Right lobe of liver (tissue), 6 donors: ENCODE measurements around the gene TPBGL. TPM values are rescaled to one million over a fixed set of nuclear protein-coding genes. Genes with fewer than 3 reads are reported as not detected.
A peak's percentile ranks its signal among the peaks of the same experiment; 100 is the strongest.

ENCODE experiments used
- ATAC-seq, 4 donors: fragments of 200-7000 bp; cut with Tn5 transposase; one replicate each; pipeline ENCODE4 v1.9.1; 2020; ENCODE audit warnings: mild to moderate bottlenecking in 4 of 4, moderate library complexity in 4 of 4
- DNase-seq, 3 donors: peaks; one replicate each; pipeline ENCODE4 v3.0.0-alpha.2; 2020
- H3K27ac ChIP-seq, 3 donors: fragments of 200-600 bp; one replicate each; pipeline ENCODE4 v1.8.0; 2022
- H3K27me3 ChIP-seq, 2 donors: fragments of 200-600 bp; one replicate each; pipeline ENCODE4 v1.8.0; 2022
- H3K36me3 ChIP-seq, 4 donors: fragments of 200-600 bp; sonication (generic) in 1 of 4; one replicate each; pipeline versions ENCODE4 v1.5.1 to v1.8.0; 2017 to 2022; ENCODE audit warnings: control low read depth in 1 of 4
- H3K4me1 ChIP-seq, 4 donors: fragments of 200-600 bp; sonication (generic) in 1 of 4; one replicate each; pipeline versions ENCODE4 v1.5.1 to v1.8.0; 2017 to 2022; ENCODE audit warnings: control low read depth in 1 of 4
- H3K4me3 ChIP-seq, 3 donors: fragments of 200-600 bp; one replicate each; pipeline ENCODE4 v1.8.0; 2022
- H3K9me3 ChIP-seq, 4 donors: fragments of 200-600 bp; sonication (generic) in 1 of 4; one replicate each; pipeline versions ENCODE4 v1.5.1 to v1.8.0; 2017 to 2022; ENCODE audit warnings: control low read depth in 1 of 4
- CTCF ChIP-seq, 4 donors: fragments of 200-600 bp in 3 of 4; fragments of 450-650 bp in 1 of 4; IDR thresholded peaks; one replicate each; pipeline versions ENCODE4 v1.5.1 to v1.8.0; 2016 to 2022; ENCODE audit warnings: antibody characterized with exemption in 4 of 4, mild to moderate bottlenecking in 2 of 4
- POLR2A ChIP-seq: fragments of 450-650 bp; IDR thresholded peaks from one replicate; pipeline ENCODE4 v1.6.1; 2017; ENCODE audit warnings: antibody characterized with exemption, mild to moderate bottlenecking
- WGBS: methylation state at CpG from one replicate; pipeline ENCODE4 v1.1.6; 2018; ENCODE audit warnings: low coverage, low lambda C conversion rate; ENCODE audit not compliant: insufficient coverage; ENCODE audit errors: missing lambda C conversion rate; 5-methylcytosine and 5-hydroxymethylcytosine counted together
- intact Hi-C, 2 donors: fragments of 100-400 bp; cut with DNase I; formaldehyde crosslinking; loops; one replicate each; pipeline versions ENCODE4 v1.11.2 to v1.14.1; 2022
- total RNA-seq, 6 experiments: library from RNA; depleted of rRNA in 2 of 6; stranded (reverse); fragments of >200 nt in 2 of 6; fragmentation: NEBNext Ultra II Directional in 3 of 6; extraction: Animal tissue kit (Norgen Biotek cat#: 25700) in 3 of 6; gene quantifications; one replicate each; pipeline versions ENCODE4 v1.1.0 to v1.2.4, GENCODE V29; 2016 to 2023
- donor health status: DM: no; HTN: yes; CAD: no.
- donor health status: DM: no; HTN: no; CAD: no.
- donor health status: DM: no; HTN: no; CAD: no.
- donor health status: DM: no; HTN: yes; CAD: no.
- donor health status: DM: no; HTN: yes; CAD: no.

The TPBGL gene
- total RNA-seq, 6 experiments from 2014 or later, result not detected

GRCh38 chr11:75239531-75240290 lies 863 bp upstream of the TPBGL start:
- no peak for ATAC-seq
- Histone ChIP-seq H3K27ac (no peak overlapping the region), H3K4me3 (no peak overlapping the region), H3K36me3 (no peaks in the 10 kb centered on the region), H3K4me1 (peaks cover 0 to 11% (median 0%) of the 10 kb centered on the region in 4 donors), H3K27me3 (peaks cover 0 to 12% of the 10 kb centered on the region in 2 donors), H3K9me3 (no peaks in the 10 kb centered on the region)
- peak in 1 of 3 donors; percentile 33 for DNase-seq
- intact Hi-C loops, result loop anchor here (5.0 to 10.0 kb wide), 3 partner anchors 32 to 215 kb away; no protein-coding TSS in a partner anchor
- 58% methylated on average over 10 of the region's 10 CpGs for WGBS
- no peak for TF ChIP-seq POLR2A
- TF ChIP-seq CTCF (IDR thresholded peaks at IDR 0.05), result no peak

GRCh38 chr11:75241036-75241905 lies 697 bp downstream of the TPBGL start:
- TF ChIP-seq POLR2A, result no peak
- TF ChIP-seq CTCF (IDR thresholded peaks at IDR 0.05), result peak; percentile 86 to 100 (median 94)
- no peaks in the 10 kb centered on the region for H3K9me3 ChIP-seq
- peaks cover 0 to 12% of the 10 kb centered on the region in 2 donors for H3K27me3 ChIP-seq
- ATAC-seq, result peak; percentile 96 to 99 (median 97)
- H3K4me3 ChIP-seq, result peak overlapping the region in 2 of 3 donors; percentile 18 to 41
- WGBS, result no CpG with 5 or more reads among the region's 140 CpGs
- intact Hi-C loops, result loop anchor here (5.0 to 10.0 kb wide), 3 partner anchors 34 to 216 kb away; no protein-coding TSS in a partner anchor
- peaks cover 0 to 11% (median 0%) of the 10 kb centered on the region in 4 donors for H3K4me1 ChIP-seq
- DNase-seq, result peak; percentile 87 to 89 (median 88)
- H3K36me3 ChIP-seq, result no peaks in the 10 kb centered on the region
- H3K27ac ChIP-seq, result no peak overlapping the region

- no peak for DNase-seq
Observed at GRCh38 chr11:75241906-75242644, 1.5 kb downstream of the TPBGL start.

More at GRCh38 chr11:75241906-75242644, 1.5 kb downstream of the TPBGL start:
- Histone ChIP-seq H3K4me1 (peaks cover 0 to 11% (median 0%) of the 10 kb centered on the region in 4 donors), H3K36me3 (no peaks in the 10 kb centered on the region), H3K4me3 (peak overlapping the region in 2 of 3 donors; percentile 14 to 41), H3K9me3 (no peaks in the 10 kb centered on the region), H3K27ac (no peak overlapping the region), H3K27me3 (peaks cover 0 to 12% of the 10 kb centered on the region in 2 donors)
- TF ChIP-seq POLR2A (no peak), CTCF (IDR thresholded peaks at IDR 0.05) (no peak)
- ATAC-seq, result no peak
- intact Hi-C loops, result loop anchor here (5.0 to 10.0 kb wide), 3 partner anchors 35 to 217 kb away; no protein-coding TSS in a partner anchor
- 6% methylated on average over 7 of the region's 72 CpGs for WGBS
